ENCODE measurements around the gene HYOU1.

HYOU1 gene

DNA sequence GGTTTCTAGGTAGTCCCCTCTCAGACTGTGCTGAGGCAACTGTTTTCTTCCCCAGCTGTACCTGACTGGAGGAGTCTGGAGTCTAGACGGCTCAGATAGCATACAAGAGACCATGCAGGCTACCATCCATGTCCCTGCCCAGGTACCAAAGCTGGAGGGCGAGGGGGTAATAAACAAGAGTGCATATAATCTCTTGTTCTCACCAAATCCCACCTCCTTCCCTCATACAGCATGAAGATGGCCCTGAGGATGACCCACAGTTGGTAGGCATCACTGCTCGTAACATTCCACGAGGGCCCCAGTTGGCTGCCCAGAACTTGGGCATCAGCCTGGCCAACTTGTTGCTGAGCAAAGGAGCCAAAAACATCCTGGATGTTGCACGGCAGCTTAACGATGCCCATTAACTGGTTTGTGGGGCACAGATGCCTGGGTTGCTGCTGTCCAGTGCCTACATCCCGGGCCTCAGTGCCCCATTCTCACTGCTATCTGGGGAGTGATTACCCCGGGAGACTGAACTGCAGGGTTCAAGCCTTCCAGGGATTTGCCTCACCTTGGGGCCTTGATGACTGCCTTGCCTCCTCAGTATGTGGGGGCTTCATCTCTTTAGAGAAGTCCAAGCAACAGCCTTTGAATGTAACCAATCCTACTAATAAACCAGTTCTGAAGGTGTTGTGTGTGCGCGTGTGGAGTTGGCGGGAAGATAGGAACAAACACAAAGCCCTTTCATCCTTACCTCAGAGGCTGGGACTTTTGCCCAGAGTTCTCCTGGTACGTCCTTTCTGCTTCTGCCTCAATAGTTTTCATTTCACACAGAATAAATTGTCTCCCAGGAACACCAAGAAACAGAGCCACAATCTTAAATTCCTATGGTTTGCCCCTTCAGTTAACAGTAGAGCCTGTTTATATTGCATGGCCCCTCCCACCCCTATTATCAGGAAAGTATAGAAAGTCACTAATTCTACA is 36.2 kb upstream of the HYOU1 start:
- peak overlapping the region; percentile 73 to 81 for H3K4me3 ChIP-seq (replicated peaks in 1 of 2; ENCODE audit: low read depth in 2 of 2, low read length in 2 of 2)
- DNase-seq (ENCODE audit: low read depth in 2 of 2) = peak; percentile 34 to 41
- TF ChIP-seq, protein P1, sequence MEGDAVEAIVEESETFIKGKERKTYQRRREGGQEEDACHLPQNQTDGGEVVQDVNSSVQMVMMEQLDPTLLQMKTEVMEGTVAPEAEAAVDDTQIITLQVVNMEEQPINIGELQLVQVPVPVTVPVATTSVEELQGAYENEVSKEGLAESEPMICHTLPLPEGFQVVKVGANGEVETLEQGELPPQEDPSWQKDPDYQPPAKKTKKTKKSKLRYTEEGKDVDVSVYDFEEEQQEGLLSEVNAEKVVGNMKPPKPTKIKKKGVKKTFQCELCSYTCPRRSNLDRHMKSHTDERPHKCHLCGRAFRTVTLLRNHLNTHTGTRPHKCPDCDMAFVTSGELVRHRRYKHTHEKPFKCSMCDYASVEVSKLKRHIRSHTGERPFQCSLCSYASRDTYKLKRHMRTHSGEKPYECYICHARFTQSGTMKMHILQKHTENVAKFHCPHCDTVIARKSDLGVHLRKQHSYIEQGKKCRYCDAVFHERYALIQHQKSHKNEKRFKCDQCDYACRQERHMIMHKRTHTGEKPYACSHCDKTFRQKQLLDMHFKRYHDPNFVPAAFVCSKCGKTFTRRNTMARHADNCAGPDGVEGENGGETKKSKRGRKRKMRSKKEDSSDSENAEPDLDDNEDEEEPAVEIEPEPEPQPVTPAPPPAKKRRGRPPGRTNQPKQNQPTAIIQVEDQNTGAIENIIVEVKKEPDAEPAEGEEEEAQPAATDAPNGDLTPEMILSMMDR (IDR thresholded peaks at IDR 0.05; ENCODE audit: low read depth, low read length) = no peak

DNA sequence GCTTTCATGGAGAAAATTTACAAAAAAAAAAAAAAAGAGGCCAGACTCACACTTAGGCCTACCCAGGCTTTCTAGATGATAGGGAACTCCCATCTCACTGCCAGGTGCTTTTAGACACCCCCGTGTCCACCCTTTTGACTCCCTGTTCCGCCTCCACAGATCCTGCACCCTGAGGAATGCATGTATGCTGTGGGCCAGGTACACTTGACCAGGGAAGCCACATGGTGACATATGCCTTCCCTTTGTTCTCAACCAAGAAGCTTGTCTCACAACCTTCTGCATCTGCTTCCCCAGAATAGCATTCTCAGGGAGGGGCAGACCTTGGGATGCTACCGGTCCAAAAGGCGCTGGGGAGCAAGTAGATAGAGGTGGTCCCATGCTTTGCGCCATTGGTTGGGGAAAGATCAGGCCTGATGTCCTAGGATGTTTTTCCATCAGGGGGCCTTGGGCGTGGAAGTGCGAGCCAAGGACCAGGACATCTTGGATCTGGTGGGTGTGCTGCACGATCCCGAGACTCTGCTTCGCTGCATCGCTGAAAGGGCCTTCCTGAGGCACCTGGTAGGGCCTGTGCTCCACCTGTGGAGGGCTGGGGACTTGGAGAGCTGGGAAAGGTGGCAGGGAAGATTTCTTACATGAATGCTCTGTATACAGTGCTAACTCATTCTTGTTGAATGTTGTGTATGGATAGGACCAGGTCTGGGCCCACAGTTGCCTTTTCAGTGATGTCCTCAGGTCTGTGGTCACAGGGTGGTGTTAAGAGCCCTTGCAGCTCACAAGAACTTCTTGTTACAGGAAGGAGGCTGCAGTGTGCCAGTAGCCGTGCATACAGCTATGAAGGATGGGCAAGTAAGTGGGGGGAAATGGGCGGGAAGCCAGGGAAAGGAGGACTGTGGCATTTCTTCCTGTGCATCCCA is 35.2 kb upstream of the HYOU1 start:
- H3K4me3 ChIP-seq (replicated peaks in 1 of 2; ENCODE audit: low read depth in 2 of 2, low read length in 2 of 2) = peak overlapping the region in 1 of 2 donors; percentile 81
- DNase-seq (ENCODE audit: low read depth in 2 of 2) = no peak
- TF ChIP-seq, protein P1 (IDR thresholded peaks at IDR 0.05; ENCODE audit: low read depth, low read length) = no peak

DNA sequence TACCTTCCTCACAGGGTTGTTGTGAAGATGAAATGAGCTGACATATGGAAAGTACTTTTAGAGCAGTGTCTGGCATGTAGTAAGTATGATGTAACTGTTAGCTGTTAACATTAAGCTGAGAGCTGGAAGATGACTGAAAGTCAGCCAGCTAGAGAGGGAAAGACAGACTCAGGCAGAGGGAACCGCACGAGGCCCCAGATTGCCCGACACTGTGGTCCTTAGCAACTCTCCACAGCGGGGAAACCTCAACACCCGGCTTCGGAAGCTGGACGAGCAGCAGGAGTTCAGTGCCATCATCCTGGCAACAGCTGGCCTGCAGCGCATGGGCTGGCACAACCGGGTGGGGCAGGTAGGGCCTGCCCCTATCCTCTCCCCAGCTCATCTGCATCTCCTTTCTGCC is 34.2 kb upstream of the HYOU1 start:
- no peak overlapping the region for H3K4me3 ChIP-seq (replicated peaks in 1 of 2; ENCODE audit: low read depth in 2 of 2, low read length in 2 of 2)
- DNase-seq (ENCODE audit: low read depth in 2 of 2) = peak in 1 of 2 donors; percentile 27
- TF ChIP-seq, protein P1 (IDR thresholded peaks at IDR 0.05; ENCODE audit: low read depth, low read length) = no peak

DNA sequence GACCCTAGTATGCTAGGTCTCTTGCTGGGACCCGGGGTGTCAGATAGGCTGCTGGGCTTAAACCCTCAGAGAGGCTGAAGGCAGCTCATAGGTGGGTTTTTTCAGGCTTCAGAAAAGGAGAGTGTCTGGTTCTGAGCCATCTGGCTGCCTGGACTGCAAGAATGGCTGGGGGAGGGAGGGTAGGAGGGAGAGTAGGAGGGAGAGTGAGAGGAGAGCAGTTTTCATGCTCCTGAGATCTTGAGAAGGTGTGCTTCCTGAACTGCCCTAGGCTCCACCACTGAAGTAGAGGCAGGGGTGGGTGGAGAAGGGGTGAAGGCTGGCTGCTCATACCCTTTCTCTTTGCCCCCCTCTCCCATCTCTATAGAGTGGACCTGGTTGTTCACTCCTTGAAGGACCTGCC is 32.3 kb upstream of the HYOU1 start:
- TF ChIP-seq, protein P1 (IDR thresholded peaks at IDR 0.05; ENCODE audit: low read depth, low read length) = no peak
- no peak for DNase-seq (ENCODE audit: low read depth in 2 of 2)
- no peak overlapping the region for H3K4me3 ChIP-seq (replicated peaks in 1 of 2; ENCODE audit: low read depth in 2 of 2, low read length in 2 of 2)

DNA sequence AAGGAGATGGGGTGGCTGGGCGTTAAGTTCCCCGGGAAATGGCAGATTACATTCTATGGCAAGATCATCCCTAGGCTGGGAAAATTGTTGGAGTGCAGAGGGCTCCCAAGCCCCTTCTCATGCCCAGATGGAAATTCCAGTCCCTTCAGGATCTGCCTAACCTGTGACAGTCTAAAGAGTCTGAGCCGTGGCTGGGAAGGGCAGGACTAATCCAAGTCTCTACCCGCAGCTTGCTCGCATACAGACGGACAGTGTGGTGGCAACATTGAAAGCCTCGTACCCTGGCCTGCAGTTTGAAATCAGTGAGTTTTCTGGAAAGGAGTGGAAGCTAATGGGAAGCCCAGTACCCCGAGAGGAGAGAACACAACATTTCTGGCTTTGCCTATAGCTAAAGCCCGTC is 31.4 kb upstream of the HYOU1 start:
- DNase-seq (ENCODE audit: low read depth in 2 of 2) = no peak
- TF ChIP-seq, protein P1 (IDR thresholded peaks at IDR 0.05; ENCODE audit: low read depth, low read length) = no peak
- H3K4me3 ChIP-seq (replicated peaks in 1 of 2; ENCODE audit: low read depth in 2 of 2, low read length in 2 of 2) = no peak overlapping the region

DNA sequence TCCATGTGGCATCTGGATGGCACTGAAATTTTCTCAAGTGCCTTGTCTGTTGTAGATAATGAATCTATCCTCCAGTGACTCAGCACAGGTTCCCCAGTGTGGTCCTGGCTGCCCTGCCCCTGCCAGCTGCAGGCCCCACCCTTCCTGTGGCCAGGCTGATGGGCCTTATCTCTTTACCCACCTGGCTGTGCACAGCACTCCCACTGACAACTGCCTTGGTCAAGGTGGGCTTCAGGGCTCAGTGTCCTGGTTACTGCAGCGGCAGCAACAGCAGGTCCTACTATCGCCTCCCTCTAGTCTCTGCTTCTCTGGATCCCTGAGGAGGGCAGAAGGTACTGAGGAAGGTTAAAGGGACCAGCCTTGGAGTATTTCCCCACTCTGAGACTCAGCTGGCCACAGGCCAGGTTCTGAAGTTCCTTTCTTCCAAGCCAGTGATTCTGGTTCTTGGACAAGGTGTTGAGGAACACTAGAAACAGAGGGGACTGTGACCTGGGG is 30.8 kb upstream of the HYOU1 start:
- H3K4me3 ChIP-seq (replicated peaks in 1 of 2; ENCODE audit: low read depth in 2 of 2, low read length in 2 of 2) = no peak overlapping the region
- no peak for DNase-seq (ENCODE audit: low read depth in 2 of 2)
- TF ChIP-seq, protein P1 (IDR thresholded peaks at IDR 0.05; ENCODE audit: low read depth, low read length) = no peak
